T-helper 1 cell treated with Interleukin-12 subunit alpha and Interleukin-12 subunit beta and Interleukin-4 antibody, amounts not matched to agents 30 μg/mL and 1 μg/mL, for 36 hours (primary cell): Measurements from ENCODE around the gene GCH1.

ENCODE experiments used
- H3K27ac Mint-ChIP-seq: one replicate; pipeline ENCODE4 v1.8.0; 2021; ENCODE audit warnings: mild to moderate bottlenecking, mixed read lengths
- H3K27me3 Mint-ChIP-seq: one replicate; pipeline ENCODE4 v1.8.0; 2021; ENCODE audit warnings: low read depth, mixed read lengths
- H3K36me3 Mint-ChIP-seq: one replicate; pipeline ENCODE4 v1.8.0; 2021; ENCODE audit warnings: low read depth, mixed read lengths
- H3K4me1 Mint-ChIP-seq: one replicate; pipeline ENCODE4 v1.8.0; 2021; ENCODE audit warnings: low read depth, mixed read lengths
- H3K4me3 Mint-ChIP-seq: one replicate; pipeline ENCODE4 v1.8.0; 2021; ENCODE audit warnings: mild to moderate bottlenecking, moderate library complexity, mixed read lengths
- H3K9me3 Mint-ChIP-seq: one replicate; pipeline ENCODE4 v1.8.0; 2021; ENCODE audit warnings: mixed read lengths

Gene GCH1

DNA sequence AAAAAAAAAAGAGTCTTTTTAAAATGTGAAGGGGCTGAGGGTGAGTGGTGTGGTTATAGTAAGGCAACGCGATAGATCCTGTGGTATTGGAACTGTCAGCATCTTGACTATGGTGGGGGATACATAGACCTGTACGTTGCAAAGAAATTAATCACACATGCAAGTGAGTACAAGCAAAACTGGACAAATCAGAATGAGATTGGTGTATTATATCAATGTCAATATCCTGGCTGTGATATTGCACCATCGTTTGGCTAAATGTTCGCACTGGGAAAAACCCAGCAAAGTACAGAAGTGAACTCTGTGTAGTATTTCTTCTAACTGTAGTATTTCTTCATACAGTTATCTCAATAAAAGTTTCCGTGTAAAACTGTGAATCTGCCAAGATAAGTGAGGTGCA, 67.9 kb downstream of the GCH1 start:
- Mint-ChIP-seq H3K27me3 (peaks cover 8% of the 10 kb centered on the region), H3K27ac (no peak overlapping the region), H3K4me3 (no peak overlapping the region), H3K4me1 (peaks cover 1% of the 10 kb centered on the region), H3K36me3 (peaks cover 8% of the 10 kb centered on the region), H3K9me3 (peaks cover 9% of the 10 kb centered on the region)

DNA sequence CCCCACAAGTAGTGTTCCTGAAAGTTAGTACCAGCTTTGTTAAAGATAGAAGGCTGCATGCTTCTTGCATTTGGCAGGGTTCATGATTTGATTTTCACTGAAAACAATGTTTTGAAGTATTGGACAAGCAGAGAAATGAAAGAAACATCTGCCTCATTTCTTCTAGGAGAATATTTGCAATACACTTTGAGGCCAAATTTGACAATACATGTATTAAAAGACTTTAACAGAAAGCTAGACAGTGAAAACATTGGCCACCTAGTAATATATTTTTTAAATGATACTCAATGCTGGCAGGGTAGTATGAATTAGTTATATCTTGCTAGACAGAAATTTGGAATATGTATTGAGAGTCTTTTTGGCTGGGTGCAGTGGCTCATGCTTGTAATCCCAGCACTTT, 68.5 kb downstream of the GCH1 start:
- H3K4me1 Mint-ChIP-seq, result peaks cover 1% of the 10 kb centered on the region
- H3K36me3 Mint-ChIP-seq, result peaks cover 4% of the 10 kb centered on the region
- H3K27me3 Mint-ChIP-seq, result peaks cover 8% of the 10 kb centered on the region
- no peak overlapping the region for H3K27ac Mint-ChIP-seq
- H3K9me3 Mint-ChIP-seq, result peaks cover 9% of the 10 kb centered on the region
- H3K4me3 Mint-ChIP-seq, result no peak overlapping the region

- H3K4me1 Mint-ChIP-seq, result peaks cover 1% of the 10 kb centered on the region
- H3K27ac Mint-ChIP-seq, result no peak overlapping the region
- H3K27me3 Mint-ChIP-seq, result peaks cover 8% of the 10 kb centered on the region
- peaks cover 9% of the 10 kb centered on the region for H3K9me3 Mint-ChIP-seq
- peaks cover 2% of the 10 kb centered on the region for H3K36me3 Mint-ChIP-seq
- H3K4me3 Mint-ChIP-seq, result no peak overlapping the region
Measured at GRCh38 chr14:54830650-54831049, 72.0 kb downstream of the GCH1 start.

DNA sequence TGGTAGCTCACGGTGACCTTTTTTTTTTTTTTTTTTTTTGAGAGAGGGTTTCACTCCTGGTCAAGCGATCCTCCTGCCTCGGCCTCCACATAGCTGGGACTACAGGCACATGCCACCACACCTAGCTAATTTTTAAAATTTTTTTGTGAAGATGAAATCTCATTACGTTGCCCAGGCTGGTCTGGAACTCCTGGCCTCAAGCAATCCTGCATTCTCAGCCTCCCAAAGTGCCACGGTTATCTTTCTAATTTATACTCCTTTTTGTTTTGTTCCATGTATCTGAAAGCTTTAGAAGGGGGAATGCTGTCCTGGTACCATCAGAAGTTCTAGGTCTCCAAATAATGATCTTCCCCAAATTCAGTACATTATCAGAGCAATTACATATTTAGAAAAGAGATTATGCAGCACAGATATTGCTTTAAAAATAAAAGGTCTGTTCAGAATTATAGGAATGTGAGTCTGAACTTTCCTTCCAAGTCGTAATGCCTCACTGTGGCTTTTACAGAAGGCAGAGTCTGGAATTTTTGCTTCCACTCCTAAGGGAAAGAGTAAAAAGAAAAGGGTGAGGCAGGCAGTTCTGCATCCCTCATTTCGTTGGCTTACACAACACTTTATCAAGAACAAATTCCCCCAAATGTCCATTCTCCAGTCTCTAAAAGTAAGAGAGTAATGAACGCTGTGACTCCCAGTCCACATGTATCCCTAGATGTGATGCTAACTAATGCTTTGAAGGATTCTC, 73.0 kb downstream of the GCH1 start:
- peaks cover 2% of the 10 kb centered on the region for H3K36me3 Mint-ChIP-seq
- peaks cover 16% of the 10 kb centered on the region for H3K9me3 Mint-ChIP-seq
- peaks cover 8% of the 10 kb centered on the region for H3K27me3 Mint-ChIP-seq
- H3K4me1 Mint-ChIP-seq, result peaks cover 1% of the 10 kb centered on the region
- no peak overlapping the region for H3K27ac Mint-ChIP-seq
- H3K4me3 Mint-ChIP-seq, result no peak overlapping the region

DNA sequence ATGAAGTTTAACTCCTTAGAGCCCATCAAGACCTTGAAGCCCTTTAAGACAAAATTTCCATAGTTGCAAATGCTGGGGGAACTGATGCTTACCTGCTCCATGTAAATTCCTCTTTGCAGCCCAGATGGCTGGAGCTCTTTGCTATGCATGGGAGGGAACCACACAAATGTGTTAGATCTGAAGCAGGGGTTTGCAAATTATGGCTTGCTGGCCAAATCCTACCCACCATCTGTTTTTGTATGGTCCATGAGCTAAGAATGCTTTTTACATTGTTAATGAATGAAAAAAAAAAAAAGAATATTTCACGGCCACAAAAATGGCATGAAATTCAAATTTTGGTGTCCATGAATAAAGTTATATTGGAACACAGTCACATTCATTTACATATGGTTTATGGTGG, 74.6 kb downstream of the GCH1 start:
- Mint-ChIP-seq H3K36me3 (peaks cover 1% of the 10 kb centered on the region), H3K27ac (no peak overlapping the region), H3K27me3 (peaks cover 8% of the 10 kb centered on the region)

GRCh38 chr14:54823757-54824549, 78.7 kb downstream of the GCH1 start:
- peaks cover 19% of the 10 kb centered on the region for H3K9me3 Mint-ChIP-seq
- no peak overlapping the region for H3K27ac Mint-ChIP-seq
- no peaks in the 10 kb centered on the region for H3K36me3 Mint-ChIP-seq
- no peak overlapping the region for H3K4me3 Mint-ChIP-seq
- H3K4me1 Mint-ChIP-seq, result no peaks in the 10 kb centered on the region
- peaks cover 15% of the 10 kb centered on the region for H3K27me3 Mint-ChIP-seq

More for the DNA sequence above, 74.6 kb downstream of the GCH1 start:
- H3K4me1 Mint-ChIP-seq, result peaks cover 1% of the 10 kb centered on the region
- H3K9me3 Mint-ChIP-seq, result peaks cover 28% of the 10 kb centered on the region
- no peak overlapping the region for H3K4me3 Mint-ChIP-seq

DNA sequence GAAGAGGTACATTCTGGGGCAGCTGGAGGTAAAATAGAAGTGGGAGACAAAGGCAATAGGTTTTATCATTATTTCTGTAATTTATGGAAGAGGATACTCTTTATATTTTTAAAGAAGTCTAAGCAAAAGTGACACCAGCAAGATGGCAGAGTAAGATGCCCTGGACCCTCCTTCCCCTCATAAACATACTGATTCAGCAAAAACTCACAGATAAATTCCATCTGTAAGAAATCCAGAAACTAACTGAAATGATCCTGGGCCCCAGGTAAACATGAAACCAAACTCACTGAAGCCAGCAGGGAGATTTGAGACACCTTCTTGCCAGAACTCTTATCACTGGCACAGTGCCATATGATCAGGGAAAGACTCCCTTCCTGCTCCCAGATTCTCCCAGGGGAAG, 79.9 kb downstream of the GCH1 start:
- no peaks in the 10 kb centered on the region for H3K36me3 Mint-ChIP-seq
- peaks cover 17% of the 10 kb centered on the region for H3K27me3 Mint-ChIP-seq
- no peaks in the 10 kb centered on the region for H3K4me1 Mint-ChIP-seq
- peaks cover 19% of the 10 kb centered on the region for H3K9me3 Mint-ChIP-seq
- no peak overlapping the region for H3K4me3 Mint-ChIP-seq
- no peak overlapping the region for H3K27ac Mint-ChIP-seq

DNA sequence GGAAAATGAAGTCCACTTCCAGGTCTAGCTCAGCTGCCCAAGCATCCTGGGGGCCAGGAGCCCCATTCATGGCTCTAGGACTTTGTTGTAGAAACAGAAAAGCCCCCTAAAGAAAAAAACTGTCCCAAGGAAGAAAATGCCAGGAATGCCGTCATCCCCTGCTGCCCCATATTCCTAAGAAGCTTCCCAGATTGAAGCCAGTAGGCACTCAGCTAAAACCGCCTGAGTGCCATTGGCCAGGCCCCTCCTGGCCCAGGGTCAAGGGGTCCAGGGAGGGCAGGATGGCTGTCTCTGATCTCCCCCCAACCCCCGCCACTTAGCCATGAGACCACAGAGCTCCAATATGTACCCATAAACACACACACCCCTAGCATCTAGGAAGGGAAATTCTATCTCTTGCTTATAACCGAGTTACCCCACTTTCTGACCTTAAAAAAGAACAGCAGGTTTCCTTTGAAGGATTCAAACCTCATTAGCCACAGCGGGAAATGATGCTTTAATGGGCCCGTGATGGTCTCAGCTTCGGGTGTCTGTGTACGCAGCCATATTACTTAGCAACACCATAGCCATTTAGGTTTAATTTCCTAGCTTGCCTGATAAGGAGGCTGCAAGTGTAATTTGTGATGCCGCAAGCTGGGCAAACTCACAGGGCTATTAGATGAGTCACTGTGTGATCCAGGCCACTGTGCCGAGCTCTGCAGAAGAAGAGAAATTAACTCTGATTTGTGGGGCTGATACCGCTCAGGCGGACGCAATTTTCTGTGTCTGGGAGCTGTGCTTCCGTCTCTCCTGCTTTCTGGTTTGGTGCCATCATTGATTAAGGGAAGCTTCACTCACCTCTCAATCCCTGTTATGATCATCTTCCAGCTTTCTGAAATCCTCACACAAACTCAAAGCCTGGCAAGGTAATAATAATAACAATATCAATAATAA, 84.2 kb downstream of the GCH1 start:
- H3K27me3 Mint-ChIP-seq, result peaks cover 17% of the 10 kb centered on the region

GRCh38 chr14:54817506-54817905, 85.1 kb downstream of the GCH1 start:
- no peaks in the 10 kb centered on the region for H3K9me3 Mint-ChIP-seq
- peaks cover 17% of the 10 kb centered on the region for H3K27me3 Mint-ChIP-seq
- no peak overlapping the region for H3K4me3 Mint-ChIP-seq
- no peaks in the 10 kb centered on the region for H3K36me3 Mint-ChIP-seq
- no peaks in the 10 kb centered on the region for H3K4me1 Mint-ChIP-seq
- no peak overlapping the region for H3K27ac Mint-ChIP-seq

More for the DNA sequence above, 84.2 kb downstream of the GCH1 start:
- no peak overlapping the region for H3K27ac Mint-ChIP-seq
- H3K36me3 Mint-ChIP-seq, result no peaks in the 10 kb centered on the region
- no peaks in the 10 kb centered on the region for H3K4me1 Mint-ChIP-seq
- H3K9me3 Mint-ChIP-seq, result no peaks in the 10 kb centered on the region
- no peak overlapping the region for H3K4me3 Mint-ChIP-seq

DNA sequence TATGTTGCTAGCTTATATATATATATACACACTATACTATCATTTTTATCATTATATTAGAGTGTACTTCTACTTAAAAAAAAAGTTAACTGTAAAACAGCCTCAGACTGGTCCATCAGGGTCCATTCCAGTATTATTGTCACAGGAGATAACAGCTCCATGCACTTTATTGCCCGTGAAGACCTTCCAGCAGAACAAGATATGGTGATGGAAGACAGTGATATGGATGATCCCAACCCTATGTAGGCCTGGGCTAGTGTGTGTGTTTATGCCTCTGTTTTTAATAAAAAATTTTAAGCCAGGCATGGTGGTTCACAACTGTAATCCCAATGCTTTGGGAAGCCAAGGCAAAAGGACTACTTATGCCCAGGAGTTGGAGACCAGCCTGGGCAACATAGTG, 86.2 kb downstream of the GCH1 start:
- Mint-ChIP-seq H3K4me3 (no peak overlapping the region), H3K9me3 (no peaks in the 10 kb centered on the region), H3K27ac (no peak overlapping the region), H3K27me3 (peaks cover 17% of the 10 kb centered on the region), H3K36me3 (no peaks in the 10 kb centered on the region), H3K4me1 (no peaks in the 10 kb centered on the region)

GRCh38 chr14:54815515-54815914, 87.1 kb downstream of the GCH1 start:
- Mint-ChIP-seq H3K4me1 (no peaks in the 10 kb centered on the region), H3K27me3 (peaks cover 14% of the 10 kb centered on the region), H3K4me3 (no peak overlapping the region), H3K9me3 (no peaks in the 10 kb centered on the region), H3K36me3 (no peaks in the 10 kb centered on the region), H3K27ac (no peak overlapping the region)

GRCh38 chr14:54815016-54815415, 87.6 kb downstream of the GCH1 start:
- Mint-ChIP-seq H3K9me3 (no peaks in the 10 kb centered on the region), H3K27me3 (peaks cover 9% of the 10 kb centered on the region), H3K4me1 (no peaks in the 10 kb centered on the region), H3K36me3 (no peaks in the 10 kb centered on the region), H3K27ac (no peak overlapping the region), H3K4me3 (no peak overlapping the region)

DNA sequence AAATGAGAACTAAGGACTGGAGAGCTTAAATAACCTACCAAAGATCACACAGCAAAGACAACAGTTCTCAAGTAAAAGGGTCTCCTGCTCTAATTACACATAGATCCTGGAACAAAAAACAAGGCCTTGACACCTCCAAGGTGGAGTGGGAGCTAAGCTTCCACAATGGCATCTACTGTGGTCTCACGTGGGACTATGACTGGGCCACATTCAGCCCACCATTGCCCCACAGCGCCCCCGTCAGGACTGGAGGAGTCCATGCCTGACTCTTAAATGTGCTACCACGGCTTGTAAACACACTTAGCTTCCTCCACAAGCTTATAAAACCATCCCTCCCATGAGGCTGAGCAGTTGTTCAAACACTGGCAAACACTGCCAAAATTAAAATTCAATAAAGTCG, 88.5 kb downstream of the GCH1 start:
- H3K4me1 Mint-ChIP-seq, result no peaks in the 10 kb centered on the region
- no peak overlapping the region for H3K4me3 Mint-ChIP-seq
- peaks cover 3% of the 10 kb centered on the region for H3K27me3 Mint-ChIP-seq
- H3K36me3 Mint-ChIP-seq, result no peaks in the 10 kb centered on the region
- no peak overlapping the region for H3K27ac Mint-ChIP-seq
- no peaks in the 10 kb centered on the region for H3K9me3 Mint-ChIP-seq

- Mint-ChIP-seq H3K9me3 (no peaks in the 10 kb centered on the region), H3K27me3 (no peaks in the 10 kb centered on the region), H3K27ac (no peak overlapping the region), H3K4me3 (no peak overlapping the region), H3K36me3 (no peaks in the 10 kb centered on the region), H3K4me1 (no peaks in the 10 kb centered on the region)
Measured at GRCh38 chr14:54813081-54813480, 89.5 kb downstream of the GCH1 start.
